SKM-1 (cell line): ENCODE results near the gene DCAKD.

Experiments
- DNase-seq: peaks from one replicate; lab custom pipeline; 2025; ENCODE audit not compliant: unreplicated experiment; lab: John Stamatoyannopoulos, UW

Gene DCAKD

GRCh38 chr17:45005700-45006099 lies 45.7 kb downstream of the DCAKD start:
- DNase-seq = no peak

DNA sequence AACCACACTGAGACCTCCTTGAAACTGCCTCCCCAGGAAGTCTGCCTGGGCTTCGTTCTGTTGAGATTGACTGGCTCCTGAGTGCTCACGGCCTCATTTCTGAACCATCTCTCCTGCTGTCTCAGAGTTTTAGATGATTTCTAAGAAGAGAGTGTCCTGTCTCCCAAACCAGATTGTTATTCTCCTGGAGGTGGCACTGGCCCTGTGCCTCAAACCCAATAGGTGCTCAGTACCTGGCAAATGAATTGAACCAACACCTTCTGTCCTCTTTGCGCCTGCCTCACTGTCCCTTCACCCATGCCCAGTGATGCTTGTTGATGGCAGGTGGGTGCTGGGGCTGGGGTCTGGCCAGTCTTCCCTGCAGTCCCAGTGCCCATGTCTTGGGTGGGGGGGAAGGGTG lies 47.0 kb downstream of the DCAKD start:
- DNase-seq = no peak

- DNase-seq = no peak
These were observed 47.6 kb downstream of the DCAKD start for GRCh38 chr17:45003877-45004276.

DNA sequence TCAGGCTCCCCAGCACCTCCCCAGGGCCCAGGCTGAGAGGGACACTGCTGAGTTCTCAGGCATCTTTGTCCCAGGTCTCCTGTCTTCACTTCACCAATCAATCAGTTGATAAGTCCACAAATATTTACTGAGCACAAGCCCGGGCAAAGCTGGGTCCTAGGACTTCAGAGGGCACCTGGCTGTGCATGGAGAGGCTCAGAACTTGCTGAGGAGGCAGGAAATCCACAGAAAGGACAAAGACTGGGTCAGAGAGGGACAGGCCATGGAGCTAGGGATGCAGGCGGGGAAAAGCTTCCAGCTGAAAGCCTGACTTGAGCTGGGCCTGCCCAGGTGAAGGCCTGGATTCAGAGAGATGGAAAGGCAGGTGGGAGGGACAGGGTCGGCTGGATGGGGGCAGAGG lies 50.1 kb downstream of the DCAKD start:
- DNase-seq = no peak

DNA sequence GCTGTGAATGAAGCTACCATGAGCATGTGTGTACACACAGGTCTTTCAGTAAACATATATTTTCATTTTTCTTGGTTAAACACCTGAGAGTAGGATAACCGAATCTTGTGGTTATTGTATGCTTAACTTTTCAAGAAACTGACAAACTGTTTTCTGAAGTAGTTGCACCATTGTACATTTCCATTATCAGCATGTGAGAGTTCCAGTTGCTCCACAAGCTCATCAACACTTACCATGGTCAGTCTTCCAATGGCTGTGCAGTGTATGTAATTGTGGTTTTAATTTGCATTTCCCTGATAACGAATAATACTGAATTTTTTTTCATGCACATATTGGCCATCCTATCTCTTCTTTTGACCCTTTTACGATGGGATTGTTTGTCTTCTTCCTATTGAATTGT lies 52.0 kb downstream of the DCAKD start:
- DNase-seq = no peak

DNA sequence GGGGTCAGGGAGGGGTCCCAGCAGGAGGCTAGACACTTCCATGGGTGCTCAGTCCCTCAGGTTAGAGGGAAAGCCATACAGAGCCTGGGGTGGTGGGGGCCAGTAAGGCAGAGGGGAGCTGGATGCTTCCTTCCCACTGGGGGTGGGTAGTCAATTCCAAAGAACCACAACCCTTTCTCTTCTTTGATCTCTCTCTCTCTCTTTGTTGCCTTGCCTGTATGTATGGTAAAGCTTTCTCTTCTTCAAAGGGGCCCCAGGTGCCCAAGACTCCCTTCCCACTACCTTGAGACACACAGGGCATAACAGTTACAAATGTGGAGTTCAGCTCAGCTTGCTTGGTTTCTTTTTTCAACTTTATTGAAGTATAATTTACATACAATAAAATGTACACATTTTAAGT lies 52.8 kb downstream of the DCAKD start:
- no peak for DNase-seq

DNA sequence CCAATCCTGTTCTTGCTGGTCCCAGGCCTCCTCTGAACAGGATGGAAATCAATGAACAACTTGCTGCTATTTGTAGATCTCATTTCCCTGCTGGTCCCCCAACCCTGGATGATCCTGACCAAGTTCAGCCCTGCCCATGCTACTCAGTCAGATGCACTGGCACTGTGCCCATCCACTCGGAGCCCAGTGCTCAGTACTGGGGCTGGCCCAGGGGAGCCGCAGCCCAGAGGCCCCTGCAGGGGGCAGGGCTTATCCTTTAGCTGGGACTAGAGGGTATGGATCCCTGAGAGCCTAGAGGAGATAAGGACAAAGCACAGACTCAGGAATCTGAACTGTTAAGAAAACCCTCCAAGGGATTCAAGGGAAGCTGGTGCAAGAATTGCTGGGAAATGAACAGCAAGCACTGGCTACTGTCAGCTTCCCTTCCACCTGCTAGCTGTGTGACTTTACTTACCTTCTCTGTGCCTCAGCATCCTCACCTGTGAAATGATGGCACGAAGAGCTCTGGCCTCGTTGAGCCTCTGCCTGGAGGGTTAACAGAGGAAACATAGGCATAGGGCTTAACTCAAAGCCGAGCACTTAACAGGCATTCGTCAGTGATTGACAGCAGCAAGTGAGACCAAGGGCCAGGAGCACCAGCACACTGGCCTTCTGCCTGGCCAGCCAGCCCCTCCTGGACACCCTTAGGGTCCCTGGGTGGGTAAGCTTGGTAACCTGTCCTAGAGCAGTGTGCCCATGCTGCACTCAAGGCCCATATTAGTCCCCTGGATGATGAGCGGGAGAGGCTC lies 53.5 kb downstream of the DCAKD start:
- DNase-seq = no peak

- DNase-seq = no peak
These were observed 55.1 kb downstream of the DCAKD start for GRCh38 chr17:44996304-44996703.

DNA sequence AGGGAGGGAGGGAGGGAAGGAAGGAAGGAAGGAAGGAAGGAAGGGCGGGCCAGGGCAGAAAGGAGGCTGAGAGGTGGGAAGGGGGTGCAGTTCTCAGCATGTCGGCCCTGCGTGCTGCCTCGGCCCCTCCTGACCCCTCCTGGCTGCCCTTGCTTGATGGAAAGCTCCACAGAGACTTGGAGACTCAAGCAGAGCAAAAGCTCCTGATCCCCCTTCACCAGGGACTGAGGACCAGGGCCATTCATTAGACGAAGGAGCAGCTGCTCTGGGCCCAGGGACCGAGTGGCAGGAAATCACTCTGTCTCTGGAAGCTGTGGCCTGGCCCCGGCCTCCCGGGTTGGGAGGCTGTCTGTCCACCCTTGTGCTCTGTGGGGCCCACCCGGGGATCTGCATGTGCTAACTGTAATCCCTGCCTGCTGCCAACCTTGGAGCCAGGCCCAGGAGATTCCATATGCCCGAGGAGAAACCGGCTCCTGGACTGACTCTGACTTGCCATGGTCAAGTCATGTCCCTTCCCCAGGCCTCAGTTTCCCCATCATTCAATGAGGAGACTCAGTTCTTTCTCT lies 55.9 kb downstream of the DCAKD start:
- no peak for DNase-seq

- no peak for DNase-seq
These were observed 59.0 kb downstream of the DCAKD start for GRCh38 chr17:44992242-44992939.

GRCh38 chr17:44990994-44991393 lies 60.4 kb downstream of the DCAKD start:
- DNase-seq = no peak

- no peak for DNase-seq
These were observed 61.8 kb downstream of the DCAKD start for GRCh38 chr17:44989552-44990138.

GRCh38 chr17:44988044-44988942 lies 63.1 kb downstream of the DCAKD start:
- DNase-seq = no peak

DNA sequence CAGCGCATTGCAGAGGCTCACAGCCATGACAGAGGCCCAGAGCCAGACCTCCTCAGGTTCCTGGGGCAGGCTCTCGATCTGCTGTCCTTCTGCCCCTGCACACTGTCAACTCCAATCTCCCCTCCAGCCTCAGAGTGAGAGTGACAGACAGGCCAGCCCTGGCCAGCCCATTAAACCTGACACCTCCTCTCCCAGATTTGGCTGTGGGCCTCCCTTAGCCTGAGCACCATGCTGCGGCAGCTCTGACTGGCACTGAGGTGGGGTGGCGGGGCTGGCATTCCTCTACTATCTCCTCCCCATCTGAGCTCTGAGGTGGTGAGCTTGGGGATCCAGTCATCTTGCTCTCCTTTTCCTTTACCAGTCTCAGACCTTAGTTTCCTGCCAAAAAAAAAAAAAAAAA lies 67.9 kb downstream of the DCAKD start:
- no peak for DNase-seq

GRCh38 chr17:44982113-44982702 lies 69.2 kb downstream of the DCAKD start:
- DNase-seq = no peak

DNA sequence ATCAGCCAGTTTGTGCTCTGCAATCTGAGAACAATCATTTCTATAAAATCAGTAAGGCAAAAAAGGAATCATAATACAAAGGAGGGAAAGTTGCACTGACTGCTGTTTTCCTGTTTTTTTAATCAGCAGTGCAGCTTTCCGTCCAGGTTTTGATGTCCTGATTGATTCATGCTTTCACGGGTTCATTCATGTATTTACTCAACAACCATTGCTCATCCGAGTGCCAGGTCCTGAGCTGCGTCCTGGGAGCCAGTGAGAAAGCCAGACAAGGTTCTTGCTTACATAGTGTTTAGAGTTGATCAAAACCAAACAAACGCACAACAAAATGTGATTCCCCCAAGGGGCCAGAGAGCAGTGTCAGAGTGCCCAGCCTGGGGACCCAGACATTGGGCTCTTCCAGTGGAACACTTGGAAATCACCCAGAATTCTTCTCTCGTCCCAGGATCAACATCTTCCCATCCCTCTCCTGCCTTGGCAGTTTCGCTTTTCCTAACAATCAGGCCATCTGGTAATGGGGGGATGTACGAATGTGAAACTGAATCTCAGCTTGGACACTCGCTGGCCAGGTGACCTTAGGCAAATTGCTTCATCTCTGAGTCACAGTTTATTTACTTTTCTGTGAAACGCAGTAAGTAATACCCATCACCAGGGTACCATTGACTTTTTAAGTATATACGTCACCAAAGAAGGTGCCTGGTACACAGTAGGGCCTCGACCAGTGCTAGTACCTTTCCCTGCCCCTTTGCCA lies 70.0 kb downstream of the DCAKD start:
- no peak for DNase-seq

- DNase-seq = no peak
These were observed 71.9 kb downstream of the DCAKD start for GRCh38 chr17:44979426-44979995.

- DNase-seq = no peak
These were observed 72.6 kb downstream of the DCAKD start for GRCh38 chr17:44978807-44979206.

GRCh38 chr17:44977814-44978550 lies 73.5 kb downstream of the DCAKD start:
- no peak for DNase-seq
